Endothelial cell of umbilical vein (primary cell): Measurements from ENCODE around the gene IDUA.

ENCODE experiments used
- CTCF ChIP-seq, 2 donors: IDR thresholded peaks; 1 replicate in 1 of 2; 2 replicates in 1 of 2; pipeline ENCODE4 v1.5.1; 2011; ENCODE audit warnings: low read length in 2 of 2, mild to moderate bottlenecking in 2 of 2, moderate library complexity in 2 of 2, control low read depth in 1 of 2, inconsistent platforms in 1 of 2, low read depth in 1 of 2; ENCODE audit not compliant: insufficient read depth in 1 of 2; ENCODE audit errors: extremely low read depth in 1 of 2
- JUN ChIP-seq: IDR thresholded peaks from 2 replicates; pipeline ENCODE4 v1.6.1; 2011; ENCODE audit warnings: borderline replicate concordance, low read depth; ENCODE audit not compliant: insufficient read length, insufficient read depth
- POLR2A ChIP-seq: IDR thresholded peaks from 2 replicates; pipeline ENCODE4 v1.6.1; 2012; ENCODE audit warnings: low read depth, mild to moderate bottlenecking, control low read depth, low read length
- POLR2AphosphoS5 ChIP-seq: IDR thresholded peaks from 2 replicates; pipeline ENCODE4 v1.6.1; 2012; ENCODE audit warnings: low read depth, mild to moderate bottlenecking, control low read depth, low read length, moderate library complexity; ENCODE audit not compliant: insufficient read depth

GRCh38 chr4:990746-991367, 4.0 kb downstream of the IDUA start:
- TF ChIP-seq CTCF (IDR thresholded peaks at IDR 0.05; ENCODE audit: extremely low read depth in 1 of 2, insufficient read depth in 1 of 2, low read depth in 1 of 2, low read length in 2 of 2): no peak
- no peak for TF ChIP-seq POLR2AphosphoS5
- no peak for TF ChIP-seq JUN
- no peak for TF ChIP-seq POLR2A
